Stomach (tissue), 9 donors: ENCODE data around the gene FYN. TPM values are rescaled to one million over a fixed set of nuclear protein-coding genes. Genes with fewer than 3 reads are reported as not detected.

Experiments
- DNase-seq, 2 donors: peaks; one replicate each; pipeline versions ENCODE4 v3.0.0 to v3.0.0-alpha.2; 2013 to 2019
- H3K27ac ChIP-seq, 5 donors: fragments of 200-600 bp in 4 of 5; sonication (generic) in 4 of 5; one replicate each; pipeline ENCODE4 v1.5.1; 2013 to 2019; ENCODE audit warnings: mild to moderate bottlenecking in 1 of 5, moderate library complexity in 1 of 5
- H3K27me3 ChIP-seq, 3 donors: fragments of 200-600 bp; sonication (generic); one replicate each; pipeline ENCODE4 v1.5.1; 2017 to 2019; ENCODE audit warnings: mixed run types in 1 of 3
- H3K36me3 ChIP-seq, 4 donors: fragments of 200-600 bp; sonication (generic); 1 replicate in 3 of 4; 2 replicates in 1 of 4; pipeline ENCODE4 v1.5.1; 2016 to 2019
- H3K4me1 ChIP-seq, 4 donors: fragments of 200-600 bp; sonication (generic); one replicate each; pipeline ENCODE4 v1.5.1; 2016 to 2019
- H3K4me3 ChIP-seq, 4 donors: fragments of 200-600 bp; sonication (generic) in 3 of 4; one replicate each; pipeline ENCODE4 v1.5.1; 2016 to 2019; ENCODE audit warnings: mild to moderate bottlenecking in 1 of 4
- H3K9me3 ChIP-seq, 4 donors: fragments of 200-600 bp; sonication (generic); one replicate each; pipeline ENCODE4 v1.5.1; 2016 to 2019
- EP300 ChIP-seq: sonication (generic); formaldehyde crosslinking; IDR thresholded peaks from one replicate; pipeline ENCODE4 v1.6.1; 2017; ENCODE audit warnings: antibody characterized with exemption
- POLR2A ChIP-seq, 4 donors: fragments of 450-650 bp; IDR thresholded peaks; one replicate each; pipeline ENCODE4 v1.6.1; 2016; ENCODE audit warnings: antibody characterized with exemption in 4 of 4, control low read depth in 2 of 4, mild to moderate bottlenecking in 1 of 4, moderate library complexity in 1 of 4
- POLR2AphosphoS5 ChIP-seq, 3 donors: sonication (generic); formaldehyde crosslinking; IDR thresholded peaks; one replicate each; pipeline ENCODE4 v1.6.1; 2016; ENCODE audit warnings: antibody characterized with exemption in 3 of 3
- WGBS, 5 donors: extraction: QIAGEN DNeasy Blood & Tissue Kit in 3 of 5; methylation state at CpG; one replicate each; pipeline versions ENCODE4 v1.1.5 to v1.1.7; 2013 to 2018; 5-methylcytosine and 5-hydroxymethylcytosine counted together
- intact Hi-C: fragments of 100-400 bp; cut with DNase I; formaldehyde crosslinking; loops from one replicate; pipeline ENCODE4 v1.15.1; 2023; ENCODE audit warnings: low total_unique reads
- polyA plus RNA-seq, 3 donors: library from polyadenylated mRNA; stranded (reverse); fragments of 200-250 nt; gene quantifications; one replicate each; pipeline ENCODE4 v1.2.3, GENCODE V29; 2013
- total RNA-seq, 5 donors: library from RNA; depleted of rRNA; stranded (reverse); fragments of >200 nt; gene quantifications; one replicate each; pipeline versions ENCODE4 v1.1.0 to v1.2.3, GENCODE V29; 2014 to 2016
- TF ChIP-seq, protein P1 (sequence below), 7 experiments: fragments of 450-650 bp in 4 of 7; fragments of 200-600 bp in 3 of 7; sonication (generic) in 3 of 7; IDR thresholded peaks; one replicate each; pipeline ENCODE4 v1.5.1; 2016 to 2019; ENCODE audit warnings: antibody characterized with exemption in 7 of 7, control low read depth in 2 of 7, mild to moderate bottlenecking in 1 of 7
- donor health status: healthy with polysubstance abuse.
- donor health status: Bipolar disorder and iron deficiency.
- donor health status: healthy.

The FYN gene
- total and polyA plus RNA-seq, 8 donors = 8.4 to 146 (median 37.1) TPM

GRCh38 chr6:111862314-111862713, 10.9 kb downstream of the FYN start:
- 94 to 100% (median 96%) methylated on average over 5 of the region's 5 CpGs for whole genome bisulfite sequencing, 5 donors
- peaks cover 3 to 74% (median 23%) of the 10 kb centered on the region in 4 donors for H3K4me1 ChIP-seq
- H3K36me3 ChIP-seq = no peaks in the 10 kb centered on the region
- H3K4me3 ChIP-seq = no peak overlapping the region
- no peaks in the 10 kb centered on the region for H3K9me3 ChIP-seq
- H3K27ac ChIP-seq = no peak overlapping the region
- DNase-seq = no peak
- H3K27me3 ChIP-seq = no peaks in the 10 kb centered on the region
- intact Hi-C loops = no loop called here
- TF ChIP-seq EP300 = no peak
- TF ChIP-seq, protein P1, sequence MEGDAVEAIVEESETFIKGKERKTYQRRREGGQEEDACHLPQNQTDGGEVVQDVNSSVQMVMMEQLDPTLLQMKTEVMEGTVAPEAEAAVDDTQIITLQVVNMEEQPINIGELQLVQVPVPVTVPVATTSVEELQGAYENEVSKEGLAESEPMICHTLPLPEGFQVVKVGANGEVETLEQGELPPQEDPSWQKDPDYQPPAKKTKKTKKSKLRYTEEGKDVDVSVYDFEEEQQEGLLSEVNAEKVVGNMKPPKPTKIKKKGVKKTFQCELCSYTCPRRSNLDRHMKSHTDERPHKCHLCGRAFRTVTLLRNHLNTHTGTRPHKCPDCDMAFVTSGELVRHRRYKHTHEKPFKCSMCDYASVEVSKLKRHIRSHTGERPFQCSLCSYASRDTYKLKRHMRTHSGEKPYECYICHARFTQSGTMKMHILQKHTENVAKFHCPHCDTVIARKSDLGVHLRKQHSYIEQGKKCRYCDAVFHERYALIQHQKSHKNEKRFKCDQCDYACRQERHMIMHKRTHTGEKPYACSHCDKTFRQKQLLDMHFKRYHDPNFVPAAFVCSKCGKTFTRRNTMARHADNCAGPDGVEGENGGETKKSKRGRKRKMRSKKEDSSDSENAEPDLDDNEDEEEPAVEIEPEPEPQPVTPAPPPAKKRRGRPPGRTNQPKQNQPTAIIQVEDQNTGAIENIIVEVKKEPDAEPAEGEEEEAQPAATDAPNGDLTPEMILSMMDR (IDR thresholded peaks at IDR 0.05) = no peak
- no peak for TF ChIP-seq POLR2A (IDR thresholded peaks at IDR 0.05)
- no peak for TF ChIP-seq POLR2AphosphoS5 (IDR thresholded peaks at IDR 0.05)

DNA sequence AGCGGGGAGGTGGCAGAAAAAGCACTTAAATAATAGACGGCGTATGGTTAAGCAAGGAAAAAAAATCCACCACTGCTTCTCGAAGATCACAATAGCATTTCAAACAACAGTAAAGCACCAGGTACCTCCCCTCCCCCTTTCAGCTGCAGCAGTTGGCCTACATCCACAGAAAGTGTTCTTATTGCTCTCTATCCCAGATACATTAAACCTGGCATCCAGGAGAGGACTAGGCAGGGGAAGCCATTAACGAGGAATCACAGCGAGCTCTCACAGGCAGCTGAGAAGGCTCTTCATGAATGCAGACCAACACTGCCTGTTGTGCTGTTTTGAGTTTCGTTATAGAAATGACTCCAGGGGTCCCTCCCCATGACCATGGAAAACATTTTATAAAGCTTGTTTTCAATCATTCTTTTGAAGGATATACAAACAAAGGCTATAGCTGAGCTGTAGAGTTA, 11.8 kb downstream of the FYN start:
- Histone ChIP-seq H3K36me3 (no peaks in the 10 kb centered on the region), H3K4me3 (no peak overlapping the region), H3K27ac (no peak overlapping the region), H3K27me3 (no peaks in the 10 kb centered on the region), H3K4me1 (peaks cover 3 to 78% (median 26%) of the 10 kb centered on the region in 4 donors), H3K9me3 (no peaks in the 10 kb centered on the region)
- WGBS, 5 donors = 66 to 77% (median 76%) methylated on average over 7 of the region's 7 CpGs
- DNase-seq = no peak
- no peak for TF ChIP-seq POLR2AphosphoS5 (IDR thresholded peaks at IDR 0.05)
- TF ChIP-seq EP300 = no peak
- no peak for TF ChIP-seq POLR2A (IDR thresholded peaks at IDR 0.05)
- TF ChIP-seq, protein P1 (IDR thresholded peaks at IDR 0.05) = no peak
- intact Hi-C loops = no loop called here

- H3K4me3 ChIP-seq = no peak overlapping the region
- intact Hi-C loops = no loop called here
- H3K27ac ChIP-seq = peak overlapping the region in 1 of 5 donors; percentile 14
- no peaks in the 10 kb centered on the region for H3K9me3 ChIP-seq
- peaks cover 0 to 70% (median 20%) of the 10 kb centered on the region in 4 donors for H3K4me1 ChIP-seq
- H3K36me3 ChIP-seq = no peaks in the 10 kb centered on the region
- TF ChIP-seq POLR2A (IDR thresholded peaks at IDR 0.05) (no peak), EP300 (no peak), POLR2AphosphoS5 (IDR thresholded peaks at IDR 0.05) (no peak)
- TF ChIP-seq, protein P1 (IDR thresholded peaks at IDR 0.05) = no peak
- WGBS, 5 donors = 69 to 86% (median 74%) methylated on average over 3 of the region's 3 CpGs
- no peak for DNase-seq
- no peaks in the 10 kb centered on the region for H3K27me3 ChIP-seq
Observed at GRCh38 chr6:111858347-111858746, 14.9 kb downstream of the FYN start.

GRCh38 chr6:111857674-111858337, 15.4 kb downstream of the FYN start:
- intact Hi-C loops = no loop called here
- peak overlapping the region in 2 of 5 donors; percentile 14 to 20 for H3K27ac ChIP-seq
- no peak for DNase-seq
- TF ChIP-seq, protein P1 (IDR thresholded peaks at IDR 0.05) = no peak
- TF ChIP-seq POLR2AphosphoS5 (IDR thresholded peaks at IDR 0.05) = no peak
- TF ChIP-seq EP300 = no peak
- no peak for TF ChIP-seq POLR2A (IDR thresholded peaks at IDR 0.05)
- no peaks in the 10 kb centered on the region for H3K36me3 ChIP-seq
- H3K27me3 ChIP-seq = no peaks in the 10 kb centered on the region
- no peak overlapping the region for H3K4me3 ChIP-seq
- H3K4me1 ChIP-seq = peaks cover 0 to 71% (median 22%) of the 10 kb centered on the region in 4 donors
- H3K9me3 ChIP-seq = no peaks in the 10 kb centered on the region
- 57 to 76% (median 60%) methylated on average over 8 of the region's 8 CpGs for WGBS, 5 donors
